Liver (tissue), 9 donors: ENCODE measurements around the gene MFSD6L. TPM values are rescaled to one million over a fixed set of nuclear protein-coding genes. Genes with fewer than 3 reads are reported as not detected.

Experiments used
- DNase-seq: peaks from one replicate; pipeline ENCODE4 v3.0.0-alpha.2; 2017; ENCODE audit warnings: low spot score
- H3K27ac ChIP-seq, 2 donors: one replicate each; pipeline ENCODE4 v1.7.0; 2013; ENCODE audit warnings: inconsistent platforms in 2 of 2, low read length in 2 of 2, control low read depth in 1 of 2, low read depth in 1 of 2, mild to moderate bottlenecking in 1 of 2
- H3K27me3 ChIP-seq, 4 donors: one replicate each; pipeline versions ENCODE4 v1.6.1 to v1.7.0; 2013; ENCODE audit warnings: low read length in 3 of 4, inconsistent platforms in 1 of 4, mild to moderate bottlenecking in 1 of 4, moderate library complexity in 1 of 4; ENCODE audit not compliant: control insufficient read depth in 4 of 4, insufficient read depth in 4 of 4
- H3K36me3 ChIP-seq, 4 donors: one replicate each; pipeline versions ENCODE4 v1.6.1 to v1.7.0; 2013; ENCODE audit warnings: low read length in 3 of 4, mild to moderate bottlenecking in 3 of 4, low read depth in 1 of 4, moderate library complexity in 1 of 4; ENCODE audit not compliant: control insufficient read depth in 4 of 4, insufficient read depth in 3 of 4
- H3K4me1 ChIP-seq, 4 donors: one replicate each; pipeline versions ENCODE4 v1.6.1 to v1.7.0; 2013; ENCODE audit warnings: low read length in 3 of 4, mild to moderate bottlenecking in 3 of 4, moderate library complexity in 1 of 4; ENCODE audit not compliant: control insufficient read depth in 4 of 4, insufficient read depth in 4 of 4
- H3K4me3 ChIP-seq, 3 donors: one replicate each; pipeline versions ENCODE4 v1.6.1 to v1.7.0; 2013; ENCODE audit warnings: low read length in 3 of 3, control low read depth in 1 of 3, low read depth in 1 of 3, mild to moderate bottlenecking in 1 of 3
- H3K9ac ChIP-seq, 2 donors: one replicate each; pipeline ENCODE4 v1.7.0; 2013; ENCODE audit warnings: low read length in 2 of 2, mild to moderate bottlenecking in 2 of 2, moderate library complexity in 2 of 2, control low read depth in 1 of 2, low read depth in 1 of 2
- H3K9me3 ChIP-seq, 4 donors: one replicate each; pipeline versions ENCODE4 v1.6.1 to v1.7.0; 2013; ENCODE audit warnings: low read length in 3 of 4; ENCODE audit not compliant: control insufficient read depth in 4 of 4
- EGR1 ChIP-seq, 2 donors: IDR thresholded peaks; 2 replicates each; pipeline ENCODE4 v1.6.1; 2016 to 2018; ENCODE audit warnings: antibody characterized with exemption in 2 of 2, low read depth in 2 of 2
- FOXA1 ChIP-seq: IDR thresholded peaks from 2 replicates; pipeline ENCODE4 v1.6.1; 2016; ENCODE audit warnings: antibody characterized with exemption
- FOXA2 ChIP-seq: IDR thresholded peaks from 2 replicates; pipeline ENCODE4 v1.6.1; 2016; ENCODE audit warnings: antibody characterized with exemption
- GABPA ChIP-seq, 2 donors: IDR thresholded peaks in 1 of 2; conservative IDR thresholded peaks in 1 of 2; 2 replicates each; pipeline ENCODE4 v1.6.1; 2016; ENCODE audit warnings: antibody characterized with exemption in 2 of 2, mild to moderate bottlenecking in 1 of 2, moderate library complexity in 1 of 2
- HNF4A ChIP-seq, 2 donors: conservative IDR thresholded peaks; 2 replicates each; pipeline ENCODE4 v1.6.1; 2016; ENCODE audit warnings: antibody characterized with exemption in 2 of 2, mild to moderate bottlenecking in 2 of 2
- HNF4G ChIP-seq: IDR thresholded peaks from 2 replicates; pipeline ENCODE4 v1.6.1; 2016; ENCODE audit warnings: antibody characterized with exemption
- JUND ChIP-seq, 2 donors: IDR thresholded peaks; 2 replicates each; pipeline ENCODE4 v1.6.1; 2016; ENCODE audit warnings: antibody characterized with exemption in 2 of 2
- NR2F2 ChIP-seq: IDR thresholded peaks from 2 replicates; pipeline ENCODE4 v1.6.1; 2016; ENCODE audit warnings: antibody characterized with exemption
- RAD21 ChIP-seq, 2 donors: IDR thresholded peaks; 2 replicates each; pipeline ENCODE4 v1.6.1; 2016; ENCODE audit warnings: antibody characterized with exemption in 2 of 2, mild to moderate bottlenecking in 2 of 2
- RXRA ChIP-seq, 2 donors: IDR thresholded peaks; 2 replicates each; pipeline ENCODE4 v1.6.1; 2017 to 2018; ENCODE audit warnings: antibody characterized with exemption in 2 of 2, mild to moderate bottlenecking in 1 of 2
- SP1 ChIP-seq: IDR thresholded peaks from 2 replicates; pipeline ENCODE4 v1.6.1; 2018; ENCODE audit warnings: antibody characterized with exemption, mild to moderate bottlenecking
- TAF1 ChIP-seq: conservative IDR thresholded peaks from 2 replicates; pipeline ENCODE4 v1.6.1; 2016; ENCODE audit warnings: antibody characterized with exemption, mild to moderate bottlenecking
- YY1 ChIP-seq: IDR thresholded peaks from 2 replicates; pipeline ENCODE4 v1.6.1; 2016; ENCODE audit warnings: antibody characterized with exemption, mild to moderate bottlenecking
- WGBS: extraction: QIAGEN DNeasy Blood & Tissue Kit; methylation state at CpG from one replicate; pipeline ENCODE4 v1.1.7; 2013; 5-methylcytosine and 5-hydroxymethylcytosine counted together
- polyA plus RNA-seq, 2 donors: library from polyadenylated mRNA; stranded (reverse) in 1 of 2; unstranded in 1 of 2; fragments of 200-250 nt in 1 of 2; fragments of >200 nt in 1 of 2; fragmentation: Nextera tagmentation in 1 of 2; extraction: Ambion mirVana in 1 of 2; gene quantifications; one replicate each; pipeline versions ENCODE4 v1.2.1 to v1.2.3, GENCODE V29; 2013 to 2015
- total RNA-seq, 2 donors: library from RNA; depleted of rRNA; stranded (reverse); fragments of >200 nt; gene quantifications; one replicate each; pipeline ENCODE4 v1.2.3, GENCODE V29; 2014
- TF ChIP-seq, protein P1 (sequence below): IDR thresholded peaks from 2 replicates; pipeline ENCODE4 v1.6.1; 2016; ENCODE audit warnings: antibody characterized with exemption
- TF ChIP-seq, protein P2 (sequence below): IDR thresholded peaks from 2 replicates; pipeline ENCODE4 v1.6.1; 2016; ENCODE audit warnings: antibody characterized with exemption
- TF ChIP-seq, protein P3 (sequence below): IDR thresholded peaks from 2 replicates; pipeline ENCODE4 v1.6.1; 2016; ENCODE audit warnings: antibody characterized with exemption, mild to moderate bottlenecking
- TF ChIP-seq, protein P4 (sequence below): IDR thresholded peaks from 2 replicates; pipeline ENCODE4 v1.6.1; 2016; ENCODE audit warnings: antibody characterized with exemption
- TF ChIP-seq, protein P5 (sequence below): fragments of 150-350 bp; IDR thresholded peaks from 2 replicates; pipeline ENCODE4 v1.5.1; 2017; ENCODE audit warnings: improper control_type of control experiment, low read depth, low read length; ENCODE audit not compliant: missing input control
- donor health status: healthy.
- donor health status: healthy.
- donor health status: healthy.
- donor health status: healthy.
- donor health status: healthy.

The MFSD6L gene
- total and polyA plus RNA-seq, 4 donors: 0.03 to 0.25 (median 0.05) TPM; not detected in 1

DNA sequence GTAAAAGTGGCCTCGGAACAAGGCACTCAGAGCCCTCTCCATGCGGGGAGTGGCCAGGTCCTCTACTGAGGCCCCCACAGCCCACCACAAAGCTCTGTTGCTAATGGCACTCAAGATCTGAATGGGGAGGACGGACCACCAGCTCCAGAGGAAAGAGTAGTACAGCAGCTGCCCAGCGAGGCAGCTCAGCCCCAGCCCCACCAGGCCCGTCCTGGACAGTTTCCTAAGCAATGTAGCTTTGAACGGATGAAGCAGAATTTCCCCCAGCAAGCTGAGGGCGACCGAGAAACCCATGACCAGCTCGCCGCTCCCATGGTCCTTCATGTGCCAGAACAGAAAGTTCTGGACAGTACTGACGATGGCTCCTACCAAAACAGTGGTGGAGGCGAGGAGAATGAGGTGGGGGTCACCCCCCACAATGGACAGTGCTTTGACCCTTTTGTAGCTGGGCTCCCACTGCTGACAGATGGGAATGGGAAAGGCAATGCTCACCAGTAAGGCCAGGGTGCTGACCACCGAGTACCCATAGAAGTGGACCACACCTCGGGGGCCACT lies 1.5 kb downstream of the MFSD6L start:
- 91% methylated on average over 14 of the region's 14 CpGs for WGBS

DNA sequence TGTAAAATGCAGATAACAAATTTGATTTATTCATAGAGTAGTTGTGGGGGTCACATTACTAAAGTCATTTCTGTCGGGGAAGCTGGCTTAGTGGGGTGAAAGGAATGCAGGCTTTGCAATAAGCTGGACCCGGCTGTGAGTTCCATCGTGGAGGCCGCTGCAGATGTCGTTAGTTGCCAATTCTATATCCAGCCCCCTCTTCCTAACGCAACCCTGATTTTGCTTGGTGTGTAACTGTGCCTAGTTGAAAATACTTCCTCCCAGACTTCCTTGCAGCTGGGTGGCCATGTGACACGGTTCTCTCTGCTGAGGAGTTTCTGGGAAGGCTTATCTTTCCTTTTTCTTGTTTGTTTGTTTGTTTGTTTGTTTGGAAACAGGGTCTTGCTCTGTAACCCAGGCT lies 4.5 kb downstream of the MFSD6L start:
- Histone ChIP-seq H3K36me3 (no peaks in the 10 kb centered on the region), H3K9ac (no peak overlapping the region), H3K4me1 (peaks cover 0 to 4% (median 2%) of the 10 kb centered on the region in 4 donors), H3K9me3 (no peaks in the 10 kb centered on the region), H3K27ac (no peak overlapping the region), H3K27me3 (peaks cover 0 to 4% (median 0%) of the 10 kb centered on the region in 4 donors), H3K4me3 (no peak overlapping the region)
- no peak for DNase-seq
- 65% methylated on average over 7 of the region's 7 CpGs for WGBS
- TF ChIP-seq, protein P1, sequence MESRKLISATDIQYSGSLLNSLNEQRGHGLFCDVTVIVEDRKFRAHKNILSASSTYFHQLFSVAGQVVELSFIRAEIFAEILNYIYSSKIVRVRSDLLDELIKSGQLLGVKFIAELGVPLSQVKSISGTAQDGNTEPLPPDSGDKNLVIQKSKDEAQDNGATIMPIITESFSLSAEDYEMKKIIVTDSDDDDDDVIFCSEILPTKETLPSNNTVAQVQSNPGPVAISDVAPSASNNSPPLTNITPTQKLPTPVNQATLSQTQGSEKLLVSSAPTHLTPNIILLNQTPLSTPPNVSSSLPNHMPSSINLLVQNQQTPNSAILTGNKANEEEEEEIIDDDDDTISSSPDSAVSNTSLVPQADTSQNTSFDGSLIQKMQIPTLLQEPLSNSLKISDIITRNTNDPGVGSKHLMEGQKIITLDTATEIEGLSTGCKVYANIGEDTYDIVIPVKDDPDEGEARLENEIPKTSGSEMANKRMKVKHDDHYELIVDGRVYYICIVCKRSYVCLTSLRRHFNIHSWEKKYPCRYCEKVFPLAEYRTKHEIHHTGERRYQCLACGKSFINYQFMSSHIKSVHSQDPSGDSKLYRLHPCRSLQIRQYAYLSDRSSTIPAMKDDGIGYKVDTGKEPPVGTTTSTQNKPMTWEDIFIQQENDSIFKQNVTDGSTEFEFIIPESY: no peak

More for the DNA sequence above, 1.5 kb downstream of the MFSD6L start:
- Histone ChIP-seq H3K9ac (no peak overlapping the region), H3K9me3 (no peaks in the 10 kb centered on the region), H3K27me3 (peaks cover 0 to 4% (median 0%) of the 10 kb centered on the region in 4 donors), H3K36me3 (no peaks in the 10 kb centered on the region), H3K27ac (no peak overlapping the region), H3K4me3 (no peak overlapping the region), H3K4me1 (peaks cover 0 to 4% (median 2%) of the 10 kb centered on the region in 4 donors)
- TF ChIP-seq SP1 (no peak), GABPA (IDR thresholded peaks at IDR 0.05 in 1 of 2, conservative IDR thresholded peaks at IDR 0.05 in 1 of 2) (no peak)
- DNase-seq: no peak

DNA sequence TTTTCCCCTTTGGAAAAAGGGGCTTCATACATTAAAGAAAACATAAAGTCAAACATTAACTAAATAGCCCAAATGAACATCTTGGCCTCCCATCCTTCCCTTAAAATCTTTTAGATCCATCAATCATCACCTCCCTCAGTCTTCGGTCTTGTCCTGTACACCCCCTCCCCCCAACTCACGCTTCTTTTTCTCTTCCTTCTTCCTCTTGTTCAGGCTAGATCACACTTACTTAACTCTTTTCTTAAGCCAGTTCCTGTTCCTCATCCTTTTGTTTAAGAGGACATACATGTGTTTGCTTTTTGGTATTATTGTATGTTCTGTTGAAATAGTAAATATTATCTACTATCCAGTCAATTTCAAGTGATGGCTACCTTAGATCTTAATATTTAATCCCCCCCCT lies 5.5 kb downstream of the MFSD6L start:
- WGBS: 69% methylated on average over 2 of the region's 2 CpGs
- H3K9ac ChIP-seq: no peak overlapping the region

More for the DNA sequence above, 5.5 kb downstream of the MFSD6L start:
- Histone ChIP-seq H3K9me3 (no peaks in the 10 kb centered on the region), H3K4me3 (no peak overlapping the region), H3K27me3 (no peaks in the 10 kb centered on the region), H3K27ac (no peak overlapping the region), H3K36me3 (no peaks in the 10 kb centered on the region), H3K4me1 (peaks cover 0 to under 1% (median 0%) of the 10 kb centered on the region in 4 donors)
- no peak for DNase-seq
- TF ChIP-seq SP1 (no peak), EGR1 (IDR thresholded peaks at IDR 0.05; ENCODE audit: low read depth in 2 of 2) (no peak), NR2F2 (no peak), RXRA (IDR thresholded peaks at IDR 0.05) (no peak), HNF4G (no peak), RAD21 (IDR thresholded peaks at IDR 0.05) (no peak), FOXA1 (no peak), FOXA2 (no peak), HNF4A (conservative IDR thresholded peaks at IDR 0.05) (no peak), JUND (IDR thresholded peaks at IDR 0.05) (no peak), TAF1 (no peak), YY1 (no peak)
- TF ChIP-seq, protein P2, sequence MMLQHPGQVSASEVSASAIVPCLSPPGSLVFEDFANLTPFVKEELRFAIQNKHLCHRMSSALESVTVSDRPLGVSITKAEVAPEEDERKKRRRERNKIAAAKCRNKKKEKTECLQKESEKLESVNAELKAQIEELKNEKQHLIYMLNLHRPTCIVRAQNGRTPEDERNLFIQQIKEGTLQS: no peak
- TF ChIP-seq, protein P3, sequence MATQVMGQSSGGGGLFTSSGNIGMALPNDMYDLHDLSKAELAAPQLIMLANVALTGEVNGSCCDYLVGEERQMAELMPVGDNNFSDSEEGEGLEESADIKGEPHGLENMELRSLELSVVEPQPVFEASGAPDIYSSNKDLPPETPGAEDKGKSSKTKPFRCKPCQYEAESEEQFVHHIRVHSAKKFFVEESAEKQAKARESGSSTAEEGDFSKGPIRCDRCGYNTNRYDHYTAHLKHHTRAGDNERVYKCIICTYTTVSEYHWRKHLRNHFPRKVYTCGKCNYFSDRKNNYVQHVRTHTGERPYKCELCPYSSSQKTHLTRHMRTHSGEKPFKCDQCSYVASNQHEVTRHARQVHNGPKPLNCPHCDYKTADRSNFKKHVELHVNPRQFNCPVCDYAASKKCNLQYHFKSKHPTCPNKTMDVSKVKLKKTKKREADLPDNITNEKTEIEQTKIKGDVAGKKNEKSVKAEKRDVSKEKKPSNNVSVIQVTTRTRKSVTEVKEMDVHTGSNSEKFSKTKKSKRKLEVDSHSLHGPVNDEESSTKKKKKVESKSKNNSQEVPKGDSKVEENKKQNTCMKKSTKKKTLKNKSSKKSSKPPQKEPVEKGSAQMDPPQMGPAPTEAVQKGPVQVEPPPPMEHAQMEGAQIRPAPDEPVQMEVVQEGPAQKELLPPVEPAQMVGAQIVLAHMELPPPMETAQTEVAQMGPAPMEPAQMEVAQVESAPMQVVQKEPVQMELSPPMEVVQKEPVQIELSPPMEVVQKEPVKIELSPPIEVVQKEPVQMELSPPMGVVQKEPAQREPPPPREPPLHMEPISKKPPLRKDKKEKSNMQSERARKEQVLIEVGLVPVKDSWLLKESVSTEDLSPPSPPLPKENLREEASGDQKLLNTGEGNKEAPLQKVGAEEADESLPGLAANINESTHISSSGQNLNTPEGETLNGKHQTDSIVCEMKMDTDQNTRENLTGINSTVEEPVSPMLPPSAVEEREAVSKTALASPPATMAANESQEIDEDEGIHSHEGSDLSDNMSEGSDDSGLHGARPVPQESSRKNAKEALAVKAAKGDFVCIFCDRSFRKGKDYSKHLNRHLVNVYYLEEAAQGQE: no peak
- TF ChIP-seq, protein P4, sequence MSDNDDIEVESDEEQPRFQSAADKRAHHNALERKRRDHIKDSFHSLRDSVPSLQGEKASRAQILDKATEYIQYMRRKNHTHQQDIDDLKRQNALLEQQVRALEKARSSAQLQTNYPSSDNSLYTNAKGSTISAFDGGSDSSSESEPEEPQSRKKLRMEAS: no peak
- TF ChIP-seq, protein P5, sequence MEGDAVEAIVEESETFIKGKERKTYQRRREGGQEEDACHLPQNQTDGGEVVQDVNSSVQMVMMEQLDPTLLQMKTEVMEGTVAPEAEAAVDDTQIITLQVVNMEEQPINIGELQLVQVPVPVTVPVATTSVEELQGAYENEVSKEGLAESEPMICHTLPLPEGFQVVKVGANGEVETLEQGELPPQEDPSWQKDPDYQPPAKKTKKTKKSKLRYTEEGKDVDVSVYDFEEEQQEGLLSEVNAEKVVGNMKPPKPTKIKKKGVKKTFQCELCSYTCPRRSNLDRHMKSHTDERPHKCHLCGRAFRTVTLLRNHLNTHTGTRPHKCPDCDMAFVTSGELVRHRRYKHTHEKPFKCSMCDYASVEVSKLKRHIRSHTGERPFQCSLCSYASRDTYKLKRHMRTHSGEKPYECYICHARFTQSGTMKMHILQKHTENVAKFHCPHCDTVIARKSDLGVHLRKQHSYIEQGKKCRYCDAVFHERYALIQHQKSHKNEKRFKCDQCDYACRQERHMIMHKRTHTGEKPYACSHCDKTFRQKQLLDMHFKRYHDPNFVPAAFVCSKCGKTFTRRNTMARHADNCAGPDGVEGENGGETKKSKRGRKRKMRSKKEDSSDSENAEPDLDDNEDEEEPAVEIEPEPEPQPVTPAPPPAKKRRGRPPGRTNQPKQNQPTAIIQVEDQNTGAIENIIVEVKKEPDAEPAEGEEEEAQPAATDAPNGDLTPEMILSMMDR: no peak
